Measurements from ENCODE around the gene MYL5.

MYL5 gene

GRCh38 chr4:654871-655463 is 19.4 kb upstream of the MYL5 start:
- H3K27ac ChIP-seq (ENCODE audit: low read depth, low read length), result no peak overlapping the region
- no peaks in the 10 kb centered on the region for H3K36me3 ChIP-seq (ENCODE audit: control insufficient read depth, insufficient read depth, low read length)
- no peaks in the 10 kb centered on the region for H3K4me1 ChIP-seq (ENCODE audit: control insufficient read depth, low read depth, low read length)
- no peaks in the 10 kb centered on the region for H3K79me1 ChIP-seq (ENCODE audit: low read length)
- no peak overlapping the region for H2BK5ac ChIP-seq (ENCODE audit: low read length)
- no CpG with 5 or more reads among the region's 17 CpGs for WGBS (ENCODE audit: extremely low coverage, insufficient coverage, low lambda C conversion rate)
- H3K56ac ChIP-seq (ENCODE audit: low read length), result no peak overlapping the region
- no peak overlapping the region for H2AK5ac ChIP-seq (ENCODE audit: low read length)
- H2BK15ac ChIP-seq (replicated peaks; ENCODE audit: low read depth), result no peak overlapping the region
- no peak overlapping the region for H3K4me3 ChIP-seq (ENCODE audit: low read length)
- H3K23ac ChIP-seq (ENCODE audit: low read length), result no peak overlapping the region
- H4K5ac ChIP-seq (ENCODE audit: low read length), result no peak overlapping the region
- H3K18ac ChIP-seq (ENCODE audit: low read length), result no peak overlapping the region
- no peak overlapping the region for H3K9ac ChIP-seq (ENCODE audit: low read length)
- no peak overlapping the region for H4K8ac ChIP-seq (ENCODE audit: low read depth, low read length)
- no peak for DNase-seq
- H3K27me3 ChIP-seq (ENCODE audit: insufficient read depth, low read length, poor library complexity), result no peaks in the 10 kb centered on the region
- no peak overlapping the region for H3K4ac ChIP-seq (ENCODE audit: low read depth, low read length)
- H2BK120ac ChIP-seq (ENCODE audit: low read depth, low read length), result no peak overlapping the region
- no peaks in the 10 kb centered on the region for H3K79me2 ChIP-seq (ENCODE audit: control insufficient read depth, insufficient read depth, low read length)
- H3K4me2 ChIP-seq (ENCODE audit: low read length), result no peak overlapping the region

- Histone ChIP-seq H2AK5ac (ENCODE audit: low read length) (no peak overlapping the region), H3K4me1 (ENCODE audit: control insufficient read depth, low read depth, low read length) (no peaks in the 10 kb centered on the region), H3K18ac (ENCODE audit: low read length) (no peak overlapping the region), H3K56ac (ENCODE audit: low read length) (no peak overlapping the region), H3K4me2 (ENCODE audit: low read length) (no peak overlapping the region), H3K27me3 (ENCODE audit: insufficient read depth, low read length, poor library complexity) (no peaks in the 10 kb centered on the region), H3K27ac (ENCODE audit: low read depth, low read length) (no peak overlapping the region), H3K79me1 (ENCODE audit: low read length) (no peaks in the 10 kb centered on the region), H3K4ac (ENCODE audit: low read depth, low read length) (no peak overlapping the region), H4K8ac (ENCODE audit: low read depth, low read length) (no peak overlapping the region), H3K36me3 (ENCODE audit: control insufficient read depth, insufficient read depth, low read length) (no peaks in the 10 kb centered on the region), H2BK5ac (ENCODE audit: low read length) (no peak overlapping the region), H2BK120ac (ENCODE audit: low read depth, low read length) (no peak overlapping the region), H4K5ac (ENCODE audit: low read length) (no peak overlapping the region), H3K23ac (ENCODE audit: low read length) (no peak overlapping the region), H3K9ac (ENCODE audit: low read length) (no peak overlapping the region), H3K4me3 (ENCODE audit: low read length) (no peak overlapping the region), H3K79me2 (ENCODE audit: control insufficient read depth, insufficient read depth, low read length) (no peaks in the 10 kb centered on the region), H2BK15ac (replicated peaks; ENCODE audit: low read depth) (no peak overlapping the region)
- no peak for DNase-seq
- WGBS (ENCODE audit: extremely low coverage, insufficient coverage, low lambda C conversion rate), result no CpG with 5 or more reads among the region's 26 CpGs
Observed at GRCh38 chr4:655464-656151, 18.7 kb upstream of the MYL5 start.

- no peak overlapping the region for H2BK15ac ChIP-seq (replicated peaks; ENCODE audit: low read depth)
- H2AK5ac ChIP-seq (ENCODE audit: low read length), result no peak overlapping the region
- H3K36me3 ChIP-seq (ENCODE audit: control insufficient read depth, insufficient read depth, low read length), result no peaks in the 10 kb centered on the region
- no peak for DNase-seq
- no peaks in the 10 kb centered on the region for H3K27me3 ChIP-seq (ENCODE audit: insufficient read depth, low read length, poor library complexity)
- no peak overlapping the region for H3K4me2 ChIP-seq (ENCODE audit: low read length)
- H3K4me1 ChIP-seq (ENCODE audit: control insufficient read depth, low read depth, low read length), result no peaks in the 10 kb centered on the region
- no peak overlapping the region for H3K23ac ChIP-seq (ENCODE audit: low read length)
- H2BK120ac ChIP-seq (ENCODE audit: low read depth, low read length), result no peak overlapping the region
- no peak overlapping the region for H4K8ac ChIP-seq (ENCODE audit: low read depth, low read length)
- no peak overlapping the region for H4K5ac ChIP-seq (ENCODE audit: low read length)
- no CpG with 5 or more reads among the region's 58 CpGs for WGBS (ENCODE audit: extremely low coverage, insufficient coverage, low lambda C conversion rate)
- no peak overlapping the region for H3K27ac ChIP-seq (ENCODE audit: low read depth, low read length)
- H3K18ac ChIP-seq (ENCODE audit: low read length), result no peak overlapping the region
- H3K4me3 ChIP-seq (ENCODE audit: low read length), result no peak overlapping the region
- no peak overlapping the region for H3K9ac ChIP-seq (ENCODE audit: low read length)
- H3K4ac ChIP-seq (ENCODE audit: low read depth, low read length), result no peak overlapping the region
- H3K79me2 ChIP-seq (ENCODE audit: control insufficient read depth, insufficient read depth, low read length), result no peaks in the 10 kb centered on the region
- no peak overlapping the region for H3K56ac ChIP-seq (ENCODE audit: low read length)
- H2BK5ac ChIP-seq (ENCODE audit: low read length), result no peak overlapping the region
- H3K79me1 ChIP-seq (ENCODE audit: low read length), result no peaks in the 10 kb centered on the region
Observed at GRCh38 chr4:656436-657337, 17.7 kb upstream of the MYL5 start.

- Histone ChIP-seq H4K8ac (ENCODE audit: low read depth, low read length) (no peak overlapping the region), H3K18ac (ENCODE audit: low read length) (no peak overlapping the region), H3K36me3 (ENCODE audit: control insufficient read depth, insufficient read depth, low read length) (no peaks in the 10 kb centered on the region), H2BK15ac (replicated peaks; ENCODE audit: low read depth) (no peak overlapping the region), H3K4ac (ENCODE audit: low read depth, low read length) (no peak overlapping the region), H3K9ac (ENCODE audit: low read length) (no peak overlapping the region), H3K4me2 (ENCODE audit: low read length) (no peak overlapping the region), H2BK5ac (ENCODE audit: low read length) (no peak overlapping the region), H3K27me3 (ENCODE audit: insufficient read depth, low read length, poor library complexity) (no peaks in the 10 kb centered on the region), H4K5ac (ENCODE audit: low read length) (no peak overlapping the region), H3K79me2 (ENCODE audit: control insufficient read depth, insufficient read depth, low read length) (no peaks in the 10 kb centered on the region), H3K4me3 (ENCODE audit: low read length) (no peak overlapping the region), H2BK120ac (ENCODE audit: low read depth, low read length) (no peak overlapping the region), H2AK5ac (ENCODE audit: low read length) (no peak overlapping the region), H3K56ac (ENCODE audit: low read length) (no peak overlapping the region), H3K79me1 (ENCODE audit: low read length) (no peaks in the 10 kb centered on the region), H3K27ac (ENCODE audit: low read depth, low read length) (no peak overlapping the region), H3K23ac (ENCODE audit: low read length) (no peak overlapping the region), H3K4me1 (ENCODE audit: control insufficient read depth, low read depth, low read length) (no peaks in the 10 kb centered on the region)
- WGBS (ENCODE audit: extremely low coverage, insufficient coverage, low lambda C conversion rate), result no CpG with 5 or more reads among the region's 23 CpGs
- no peak for DNase-seq
Observed at GRCh38 chr4:657338-657833, 17.0 kb upstream of the MYL5 start.

- no peaks in the 10 kb centered on the region for H3K36me3 ChIP-seq (ENCODE audit: control insufficient read depth, insufficient read depth, low read length)
- no peak overlapping the region for H4K8ac ChIP-seq (ENCODE audit: low read depth, low read length)
- H3K79me2 ChIP-seq (ENCODE audit: control insufficient read depth, insufficient read depth, low read length), result no peaks in the 10 kb centered on the region
- no peak overlapping the region for H3K4ac ChIP-seq (ENCODE audit: low read depth, low read length)
- no peak overlapping the region for H4K5ac ChIP-seq (ENCODE audit: low read length)
- no peak overlapping the region for H3K56ac ChIP-seq (ENCODE audit: low read length)
- no peak overlapping the region for H2BK15ac ChIP-seq (replicated peaks; ENCODE audit: low read depth)
- no peak overlapping the region for H3K9ac ChIP-seq (ENCODE audit: low read length)
- no peak overlapping the region for H3K4me3 ChIP-seq (ENCODE audit: low read length)
- DNase-seq, result no peak
- no peak overlapping the region for H3K23ac ChIP-seq (ENCODE audit: low read length)
- no peak overlapping the region for H3K18ac ChIP-seq (ENCODE audit: low read length)
- H3K4me2 ChIP-seq (ENCODE audit: low read length), result no peak overlapping the region
- no peak overlapping the region for H2AK5ac ChIP-seq (ENCODE audit: low read length)
- no peaks in the 10 kb centered on the region for H3K27me3 ChIP-seq (ENCODE audit: insufficient read depth, low read length, poor library complexity)
- no peaks in the 10 kb centered on the region for H3K79me1 ChIP-seq (ENCODE audit: low read length)
- H3K27ac ChIP-seq (ENCODE audit: low read depth, low read length), result no peak overlapping the region
- no CpG with 5 or more reads among the region's 27 CpGs for WGBS (ENCODE audit: extremely low coverage, insufficient coverage, low lambda C conversion rate)
- H3K4me1 ChIP-seq (ENCODE audit: control insufficient read depth, low read depth, low read length), result no peaks in the 10 kb centered on the region
- H2BK120ac ChIP-seq (ENCODE audit: low read depth, low read length), result no peak overlapping the region
- H2BK5ac ChIP-seq (ENCODE audit: low read length), result no peak overlapping the region
Observed at GRCh38 chr4:657834-658667, 16.3 kb upstream of the MYL5 start.

Measured in mesendoderm (in vitro differentiated cells).